ENCODE data around the gene NBAS.

GRCh38 chr2:15426606-15427005 is 134.5 kb downstream of the NBAS start:
- TF ChIP-seq, protein P1, sequence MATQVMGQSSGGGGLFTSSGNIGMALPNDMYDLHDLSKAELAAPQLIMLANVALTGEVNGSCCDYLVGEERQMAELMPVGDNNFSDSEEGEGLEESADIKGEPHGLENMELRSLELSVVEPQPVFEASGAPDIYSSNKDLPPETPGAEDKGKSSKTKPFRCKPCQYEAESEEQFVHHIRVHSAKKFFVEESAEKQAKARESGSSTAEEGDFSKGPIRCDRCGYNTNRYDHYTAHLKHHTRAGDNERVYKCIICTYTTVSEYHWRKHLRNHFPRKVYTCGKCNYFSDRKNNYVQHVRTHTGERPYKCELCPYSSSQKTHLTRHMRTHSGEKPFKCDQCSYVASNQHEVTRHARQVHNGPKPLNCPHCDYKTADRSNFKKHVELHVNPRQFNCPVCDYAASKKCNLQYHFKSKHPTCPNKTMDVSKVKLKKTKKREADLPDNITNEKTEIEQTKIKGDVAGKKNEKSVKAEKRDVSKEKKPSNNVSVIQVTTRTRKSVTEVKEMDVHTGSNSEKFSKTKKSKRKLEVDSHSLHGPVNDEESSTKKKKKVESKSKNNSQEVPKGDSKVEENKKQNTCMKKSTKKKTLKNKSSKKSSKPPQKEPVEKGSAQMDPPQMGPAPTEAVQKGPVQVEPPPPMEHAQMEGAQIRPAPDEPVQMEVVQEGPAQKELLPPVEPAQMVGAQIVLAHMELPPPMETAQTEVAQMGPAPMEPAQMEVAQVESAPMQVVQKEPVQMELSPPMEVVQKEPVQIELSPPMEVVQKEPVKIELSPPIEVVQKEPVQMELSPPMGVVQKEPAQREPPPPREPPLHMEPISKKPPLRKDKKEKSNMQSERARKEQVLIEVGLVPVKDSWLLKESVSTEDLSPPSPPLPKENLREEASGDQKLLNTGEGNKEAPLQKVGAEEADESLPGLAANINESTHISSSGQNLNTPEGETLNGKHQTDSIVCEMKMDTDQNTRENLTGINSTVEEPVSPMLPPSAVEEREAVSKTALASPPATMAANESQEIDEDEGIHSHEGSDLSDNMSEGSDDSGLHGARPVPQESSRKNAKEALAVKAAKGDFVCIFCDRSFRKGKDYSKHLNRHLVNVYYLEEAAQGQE (IDR thresholded peaks at IDR 0.05; ENCODE audit: insufficient read depth in 1 of 2, low read depth in 2 of 2, low read length in 2 of 2) = no peak
- TF ChIP-seq SIN3A (IDR thresholded peaks at IDR 0.05; ENCODE audit: borderline replicate concordance, insufficient read depth, low read length) (no peak), POLR2AphosphoS5 (IDR thresholded peaks at IDR 0.05; ENCODE audit: low read depth, low read length) (no peak)

Data from PFSK-1 (cell line).